ENCODE results near the gene SOX5. TPM values are rescaled to one million over a fixed set of nuclear protein-coding genes. Genes with fewer than 3 reads are reported as not detected.

SOX5 gene
- total and polyA plus RNA-seq, 2 of the 8 experiments (the other 6 are each of a cell fraction or from before 2014, with no cell fraction given): 2.2 to 2.6 TPM

DNA sequence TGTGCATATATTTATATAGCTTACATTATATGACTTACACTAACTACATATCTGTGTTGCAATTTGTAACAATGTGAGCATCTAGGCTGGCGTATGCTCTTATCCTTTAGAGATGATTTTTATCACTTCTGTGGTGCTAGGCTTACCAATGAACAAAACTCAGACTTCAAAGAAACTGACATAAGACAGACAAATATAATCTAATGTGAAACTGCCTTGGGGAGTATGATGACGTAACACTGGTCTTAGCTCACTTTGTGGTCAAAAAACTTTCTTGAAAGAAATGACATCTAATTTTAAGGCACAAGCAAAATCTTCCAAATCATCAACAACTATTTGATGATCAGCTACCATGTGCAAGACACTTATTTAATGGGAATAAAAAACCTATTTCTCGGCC, 50.0 kb downstream of the SOX5 start (continued):
- TF ChIP-seq, protein P1, sequence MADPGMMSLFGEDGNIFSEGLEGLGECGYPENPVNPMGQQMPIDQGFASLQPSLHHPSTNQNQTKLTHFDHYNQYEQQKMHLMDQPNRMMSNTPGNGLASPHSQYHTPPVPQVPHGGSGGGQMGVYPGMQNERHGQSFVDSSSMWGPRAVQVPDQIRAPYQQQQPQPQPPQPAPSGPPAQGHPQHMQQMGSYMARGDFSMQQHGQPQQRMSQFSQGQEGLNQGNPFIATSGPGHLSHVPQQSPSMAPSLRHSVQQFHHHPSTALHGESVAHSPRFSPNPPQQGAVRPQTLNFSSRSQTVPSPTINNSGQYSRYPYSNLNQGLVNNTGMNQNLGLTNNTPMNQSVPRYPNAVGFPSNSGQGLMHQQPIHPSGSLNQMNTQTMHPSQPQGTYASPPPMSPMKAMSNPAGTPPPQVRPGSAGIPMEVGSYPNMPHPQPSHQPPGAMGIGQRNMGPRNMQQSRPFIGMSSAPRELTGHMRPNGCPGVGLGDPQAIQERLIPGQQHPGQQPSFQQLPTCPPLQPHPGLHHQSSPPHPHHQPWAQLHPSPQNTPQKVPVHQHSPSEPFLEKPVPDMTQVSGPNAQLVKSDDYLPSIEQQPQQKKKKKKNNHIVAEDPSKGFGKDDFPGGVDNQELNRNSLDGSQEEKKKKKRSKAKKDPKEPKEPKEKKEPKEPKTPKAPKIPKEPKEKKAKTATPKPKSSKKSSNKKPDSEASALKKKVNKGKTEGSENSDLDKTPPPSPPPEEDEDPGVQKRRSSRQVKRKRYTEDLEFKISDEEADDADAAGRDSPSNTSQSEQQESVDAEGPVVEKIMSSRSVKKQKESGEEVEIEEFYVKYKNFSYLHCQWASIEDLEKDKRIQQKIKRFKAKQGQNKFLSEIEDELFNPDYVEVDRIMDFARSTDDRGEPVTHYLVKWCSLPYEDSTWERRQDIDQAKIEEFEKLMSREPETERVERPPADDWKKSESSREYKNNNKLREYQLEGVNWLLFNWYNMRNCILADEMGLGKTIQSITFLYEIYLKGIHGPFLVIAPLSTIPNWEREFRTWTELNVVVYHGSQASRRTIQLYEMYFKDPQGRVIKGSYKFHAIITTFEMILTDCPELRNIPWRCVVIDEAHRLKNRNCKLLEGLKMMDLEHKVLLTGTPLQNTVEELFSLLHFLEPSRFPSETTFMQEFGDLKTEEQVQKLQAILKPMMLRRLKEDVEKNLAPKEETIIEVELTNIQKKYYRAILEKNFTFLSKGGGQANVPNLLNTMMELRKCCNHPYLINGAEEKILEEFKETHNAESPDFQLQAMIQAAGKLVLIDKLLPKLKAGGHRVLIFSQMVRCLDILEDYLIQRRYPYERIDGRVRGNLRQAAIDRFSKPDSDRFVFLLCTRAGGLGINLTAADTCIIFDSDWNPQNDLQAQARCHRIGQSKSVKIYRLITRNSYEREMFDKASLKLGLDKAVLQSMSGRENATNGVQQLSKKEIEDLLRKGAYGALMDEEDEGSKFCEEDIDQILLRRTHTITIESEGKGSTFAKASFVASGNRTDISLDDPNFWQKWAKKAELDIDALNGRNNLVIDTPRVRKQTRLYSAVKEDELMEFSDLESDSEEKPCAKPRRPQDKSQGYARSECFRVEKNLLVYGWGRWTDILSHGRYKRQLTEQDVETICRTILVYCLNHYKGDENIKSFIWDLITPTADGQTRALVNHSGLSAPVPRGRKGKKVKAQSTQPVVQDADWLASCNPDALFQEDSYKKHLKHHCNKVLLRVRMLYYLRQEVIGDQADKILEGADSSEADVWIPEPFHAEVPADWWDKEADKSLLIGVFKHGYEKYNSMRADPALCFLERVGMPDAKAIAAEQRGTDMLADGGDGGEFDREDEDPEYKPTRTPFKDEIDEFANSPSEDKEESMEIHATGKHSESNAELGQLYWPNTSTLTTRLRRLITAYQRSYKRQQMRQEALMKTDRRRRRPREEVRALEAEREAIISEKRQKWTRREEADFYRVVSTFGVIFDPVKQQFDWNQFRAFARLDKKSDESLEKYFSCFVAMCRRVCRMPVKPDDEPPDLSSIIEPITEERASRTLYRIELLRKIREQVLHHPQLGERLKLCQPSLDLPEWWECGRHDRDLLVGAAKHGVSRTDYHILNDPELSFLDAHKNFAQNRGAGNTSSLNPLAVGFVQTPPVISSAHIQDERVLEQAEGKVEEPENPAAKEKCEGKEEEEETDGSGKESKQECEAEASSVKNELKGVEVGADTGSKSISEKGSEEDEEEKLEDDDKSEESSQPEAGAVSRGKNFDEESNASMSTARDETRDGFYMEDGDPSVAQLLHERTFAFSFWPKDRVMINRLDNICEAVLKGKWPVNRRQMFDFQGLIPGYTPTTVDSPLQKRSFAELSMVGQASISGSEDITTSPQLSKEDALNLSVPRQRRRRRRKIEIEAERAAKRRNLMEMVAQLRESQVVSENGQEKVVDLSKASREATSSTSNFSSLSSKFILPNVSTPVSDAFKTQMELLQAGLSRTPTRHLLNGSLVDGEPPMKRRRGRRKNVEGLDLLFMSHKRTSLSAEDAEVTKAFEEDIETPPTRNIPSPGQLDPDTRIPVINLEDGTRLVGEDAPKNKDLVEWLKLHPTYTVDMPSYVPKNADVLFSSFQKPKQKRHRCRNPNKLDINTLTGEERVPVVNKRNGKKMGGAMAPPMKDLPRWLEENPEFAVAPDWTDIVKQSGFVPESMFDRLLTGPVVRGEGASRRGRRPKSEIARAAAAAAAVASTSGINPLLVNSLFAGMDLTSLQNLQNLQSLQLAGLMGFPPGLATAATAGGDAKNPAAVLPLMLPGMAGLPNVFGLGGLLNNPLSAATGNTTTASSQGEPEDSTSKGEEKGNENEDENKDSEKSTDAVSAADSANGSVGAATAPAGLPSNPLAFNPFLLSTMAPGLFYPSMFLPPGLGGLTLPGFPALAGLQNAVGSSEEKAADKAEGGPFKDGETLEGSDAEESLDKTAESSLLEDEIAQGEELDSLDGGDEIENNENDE (IDR thresholded peaks at IDR 0.05; ENCODE audit: insufficient replicate concordance, low read length): no peak
- TF ChIP-seq YY1 (IDR thresholded peaks at IDR 0.05; ENCODE audit: low read depth, low read length): no peak
- no peak for TF ChIP-seq RNF2 (IDR thresholded peaks at IDR 0.05; ENCODE audit: borderline replicate concordance, low read depth, low read length, missing control alignments, poor library complexity, severe bottlenecking)
- TF ChIP-seq FOSL1 (IDR thresholded peaks at IDR 0.05; ENCODE audit: insufficient read depth, low read depth, low read length): no peak
- no peak for TF ChIP-seq RAD21 (IDR thresholded peaks at IDR 0.05 in 1 of 2, conservative IDR thresholded peaks at IDR 0.05 in 1 of 2; ENCODE audit: low read depth in 2 of 2, low read length in 2 of 2)
- no peak for TF ChIP-seq TAF1 (IDR thresholded peaks at IDR 0.05; ENCODE audit: low read depth, low read length)
- TF ChIP-seq HDAC6 (IDR thresholded peaks at IDR 0.05; ENCODE audit: low read depth, low read length): no peak
- no peak for TF ChIP-seq CREB1 (IDR thresholded peaks at IDR 0.05)
- TF ChIP-seq CBX5 (IDR thresholded peaks at IDR 0.05; ENCODE audit: low read depth, low read length): no peak
- TF ChIP-seq PHF8 (conservative IDR thresholded peaks at IDR 0.05; ENCODE audit: low read depth, low read length): no peak
- TF ChIP-seq SUZ12 (IDR thresholded peaks at IDR 0.05; ENCODE audit: low read length): no peak
- TF ChIP-seq SP2 (IDR thresholded peaks at IDR 0.05; ENCODE audit: low read length): no peak
